Duodenal mucosa (tissue), 2 donors: ENCODE results near the gene CRPPA.
"Not testable (repeated sequence)": the region's sequence is repeated elsewhere in the genome, so short reads cannot be mapped to it uniquely, and the experiment has no call there.

ENCODE experiments used
- H3K27ac ChIP-seq: one replicate; pipeline ENCODE4 v1.7.0; 2013; ENCODE audit warnings: low read depth, low read length
- H3K27me3 ChIP-seq, 2 donors: one replicate each; pipeline ENCODE4 v1.7.0; 2013; ENCODE audit warnings: low read length in 2 of 2, control low read depth in 1 of 2; ENCODE audit not compliant: insufficient read depth in 2 of 2, control insufficient read depth in 1 of 2
- H3K36me3 ChIP-seq, 2 donors: one replicate each; pipeline ENCODE4 v1.7.0; 2013; ENCODE audit warnings: low read length in 2 of 2, control low read depth in 1 of 2; ENCODE audit not compliant: insufficient read depth in 2 of 2, control insufficient read depth in 1 of 2
- H3K4me1 ChIP-seq, 2 donors: one replicate each; pipeline ENCODE4 v1.7.0; 2013; ENCODE audit warnings: low read length in 2 of 2, control low read depth in 1 of 2; ENCODE audit not compliant: insufficient read depth in 2 of 2, control insufficient read depth in 1 of 2
- H3K4me3 ChIP-seq, 2 donors: one replicate each; pipeline ENCODE4 v1.7.0; 2013; ENCODE audit warnings: low read length in 2 of 2, low read depth in 1 of 2
- H3K9ac ChIP-seq, 2 donors: one replicate each; pipeline ENCODE4 v1.7.0; 2013; ENCODE audit warnings: low read length in 2 of 2, low read depth in 1 of 2
- H3K9me3 ChIP-seq, 2 donors: one replicate each; pipeline ENCODE4 v1.7.0; 2013; ENCODE audit warnings: low read length in 2 of 2, control low read depth in 1 of 2; ENCODE audit not compliant: control insufficient read depth in 1 of 2

CRPPA gene

DNA sequence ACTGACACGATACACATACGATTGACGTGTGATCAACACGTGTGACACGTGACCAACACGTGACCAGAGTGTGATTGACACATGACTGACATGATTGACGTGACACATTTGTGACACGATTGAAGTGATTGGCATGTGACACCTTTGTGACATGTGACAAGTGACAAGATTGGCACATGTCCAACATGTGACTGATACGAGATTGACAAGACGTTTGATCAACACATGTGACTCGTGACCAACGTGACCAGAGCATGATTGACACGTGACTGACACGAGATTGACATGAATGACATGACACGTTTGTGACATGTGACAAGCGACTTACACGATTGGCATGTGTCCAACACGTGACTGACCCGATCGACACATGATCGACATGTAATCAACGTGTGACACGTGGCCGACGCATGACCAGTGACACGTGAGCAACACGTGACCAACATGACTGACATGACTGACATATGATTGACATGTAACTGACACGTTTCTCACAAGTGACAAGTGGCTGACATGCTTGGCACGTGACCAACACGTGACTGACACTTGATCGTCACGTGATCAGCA, 22.0 kb downstream of the CRPPA start:
- Histone ChIP-seq H3K9me3 (peaks cover 40 to 41% of the 10 kb centered on the region in 2 donors), H3K36me3 (no peaks in the 10 kb centered on the region), H3K4me1 (no peaks in the 10 kb centered on the region), H3K27me3 (no peaks in the 10 kb centered on the region), H3K9ac (no peak overlapping the region), H3K4me3 (peak overlapping the region in 1 of 2 donors; percentile 19), H3K27ac (no peak overlapping the region)

DNA sequence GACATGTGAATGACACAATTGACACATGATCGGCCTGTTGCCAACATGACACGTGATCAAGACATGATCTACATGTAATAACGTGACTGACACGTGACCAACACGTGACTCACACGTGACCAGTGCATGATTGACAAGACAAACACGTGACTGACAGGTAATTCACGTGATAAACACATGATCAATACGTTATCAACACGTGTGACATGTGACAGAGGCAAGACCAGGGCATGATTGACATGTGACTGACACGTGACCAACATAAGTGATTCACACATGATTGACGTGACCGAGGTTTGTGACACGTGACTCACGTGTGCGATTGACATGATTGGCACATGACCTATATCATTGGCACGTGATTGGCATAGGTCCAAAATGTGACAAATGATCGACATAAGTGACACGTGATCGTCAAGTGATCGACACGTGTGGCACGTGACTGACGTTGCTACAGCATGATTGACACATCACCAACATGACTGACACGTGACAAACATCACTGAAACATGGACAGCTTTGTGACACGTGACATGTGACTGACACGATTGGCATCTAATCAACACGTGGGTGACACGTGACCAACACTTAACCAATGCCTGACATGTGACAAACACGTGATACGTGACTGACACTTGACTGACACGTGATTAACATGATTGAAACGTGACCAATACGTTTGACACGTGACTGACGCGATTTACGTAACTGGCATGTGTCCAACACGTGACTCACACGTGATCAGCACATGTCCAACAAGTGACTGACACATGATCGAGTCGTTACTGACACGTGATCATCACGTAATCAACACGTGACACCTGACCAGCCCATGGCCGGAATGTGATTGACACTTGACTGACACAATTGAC, 23.0 kb downstream of the CRPPA start:
- Histone ChIP-seq H3K4me1 (no peaks in the 10 kb centered on the region), H3K27ac (no peak overlapping the region), H3K9ac (no peak overlapping the region), H3K4me3 (peak overlapping the region in 1 of 2 donors; percentile 1), H3K9me3 (peaks cover 40% of the 10 kb centered on the region in 2 donors), H3K36me3 (no peaks in the 10 kb centered on the region), H3K27me3 (no peaks in the 10 kb centered on the region)

DNA sequence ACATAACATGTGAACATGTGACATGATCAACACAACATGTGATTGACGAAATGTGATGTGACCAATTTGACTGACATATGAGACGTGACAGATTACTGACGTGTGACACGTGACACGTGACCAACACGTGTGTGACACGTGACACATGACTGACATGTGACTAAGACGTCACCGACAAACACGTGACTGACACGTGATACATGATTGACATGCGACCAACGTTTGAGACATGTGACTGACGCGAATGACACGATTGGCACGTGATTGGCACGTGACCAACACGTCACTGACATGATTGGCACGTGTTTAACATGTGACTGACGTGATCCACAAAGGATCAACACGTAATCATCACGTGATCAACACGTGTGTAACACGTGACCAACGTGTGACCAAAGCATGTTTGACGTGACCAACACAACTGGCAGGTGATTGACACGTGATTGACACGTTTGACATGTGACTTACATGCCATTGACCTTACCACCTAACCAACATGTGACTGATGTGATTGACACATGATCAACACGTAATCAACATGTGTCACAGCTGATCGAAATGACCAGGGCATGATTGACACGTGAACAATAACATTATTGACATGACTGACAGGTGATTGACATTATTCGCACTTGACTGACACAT, 23.7 kb downstream of the CRPPA start:
- peaks cover 35 to 40% of the 10 kb centered on the region in 2 donors for H3K9me3 ChIP-seq
- no peaks in the 10 kb centered on the region for H3K27me3 ChIP-seq
- H3K4me3 ChIP-seq: peak overlapping the region in 1 of 2 donors; percentile 9
- no peaks in the 10 kb centered on the region for H3K4me1 ChIP-seq
- H3K36me3 ChIP-seq: no peaks in the 10 kb centered on the region
- no peak overlapping the region for H3K9ac ChIP-seq
- H3K27ac ChIP-seq: no peak overlapping the region

DNA sequence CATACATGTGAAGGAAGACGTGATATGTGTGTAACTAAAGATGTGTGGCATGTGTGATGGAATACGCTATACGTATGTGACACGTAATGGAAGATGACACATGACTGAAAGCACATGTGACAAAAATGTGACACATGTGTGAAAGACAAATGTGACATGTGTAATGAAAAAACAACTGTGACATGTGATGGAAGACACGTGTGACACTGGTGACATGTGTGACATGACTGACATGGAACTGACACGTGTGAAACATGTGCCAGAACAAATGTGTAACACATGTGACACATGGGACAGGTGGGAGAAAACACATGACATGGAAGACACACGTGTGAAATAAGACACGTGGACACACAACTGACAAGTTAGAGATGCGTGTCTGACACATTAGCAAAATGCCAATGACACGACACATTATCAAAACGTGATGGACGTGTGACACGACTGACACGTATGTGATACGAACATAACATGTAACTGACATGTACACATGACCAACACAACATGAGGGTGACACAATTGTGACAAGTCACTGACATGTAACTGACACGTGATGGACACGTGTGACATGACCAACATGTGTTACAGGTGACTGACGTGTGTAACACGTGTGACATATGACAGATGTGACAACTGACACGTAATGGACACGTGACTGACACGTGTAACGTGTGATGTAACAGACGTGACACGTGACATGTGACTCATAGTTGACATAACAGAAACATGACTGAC, 24.4 kb downstream of the CRPPA start:
- no peak overlapping the region for H3K4me3 ChIP-seq
- H3K36me3 ChIP-seq: no peaks in the 10 kb centered on the region
- H3K27ac ChIP-seq: no peak overlapping the region
- no peak overlapping the region for H3K9ac ChIP-seq
- peaks cover 35 to 40% of the 10 kb centered on the region in 2 donors for H3K9me3 ChIP-seq
- H3K4me1 ChIP-seq: no peaks in the 10 kb centered on the region
- no peaks in the 10 kb centered on the region for H3K27me3 ChIP-seq

DNA sequence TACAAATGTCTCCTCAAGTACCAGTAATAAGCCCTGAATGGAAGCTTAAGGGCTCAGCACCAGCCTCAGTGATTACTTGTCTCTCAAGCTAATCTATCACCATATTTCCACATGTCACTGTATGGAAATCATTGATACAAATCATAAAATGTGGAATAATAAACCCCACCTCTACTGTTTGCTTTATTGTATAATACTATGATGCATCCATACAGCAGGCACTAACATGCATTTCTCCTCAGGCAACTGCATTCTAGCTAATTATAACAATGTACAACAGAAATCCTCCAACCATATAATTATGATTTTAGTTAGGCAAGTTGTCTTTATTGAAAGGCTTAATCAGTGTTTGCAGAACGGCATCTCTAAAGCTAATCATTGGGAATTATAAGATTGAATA, 26.2 kb downstream of the CRPPA start:
- Histone ChIP-seq H3K36me3 (no peaks in the 10 kb centered on the region), H3K4me3 (no peak overlapping the region), H3K9me3 (peaks cover 34 to 36% of the 10 kb centered on the region in 2 donors), H3K4me1 (no peaks in the 10 kb centered on the region), H3K9ac (no peak overlapping the region), H3K27ac (no peak overlapping the region), H3K27me3 (no peaks in the 10 kb centered on the region)

DNA sequence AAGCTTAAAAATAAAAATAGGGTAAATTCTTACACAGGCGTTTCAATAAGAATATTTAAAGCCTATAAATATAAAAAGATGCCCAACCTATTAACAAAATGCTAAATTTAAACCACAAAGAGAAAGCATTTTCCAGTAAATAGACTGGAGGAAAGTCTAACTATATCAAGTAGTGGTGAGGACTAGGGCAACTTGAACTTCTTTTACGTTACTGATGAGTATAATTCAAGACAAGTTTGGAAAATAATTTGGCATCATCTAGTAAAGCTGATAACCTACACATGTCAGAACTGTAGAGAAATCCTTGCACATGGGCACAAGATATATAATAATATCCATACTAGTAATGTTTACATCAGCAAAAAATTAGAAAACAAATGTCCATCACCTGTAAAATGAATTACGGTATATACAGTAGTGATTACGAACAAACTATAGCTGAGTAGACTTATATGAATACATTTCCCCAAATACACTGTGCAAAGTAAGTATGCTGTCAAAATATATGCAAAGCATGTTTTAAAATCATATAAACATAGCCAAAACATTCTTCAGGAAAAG, 27.4 kb downstream of the CRPPA start:
- Histone ChIP-seq H3K27ac (no peak overlapping the region), H3K27me3 (no peaks in the 10 kb centered on the region), H3K9me3 (peaks cover 23 to 24% of the 10 kb centered on the region in 2 donors), H3K9ac (no peak overlapping the region), H3K36me3 (no peaks in the 10 kb centered on the region), H3K4me3 (no peak overlapping the region), H3K4me1 (no peaks in the 10 kb centered on the region)

DNA sequence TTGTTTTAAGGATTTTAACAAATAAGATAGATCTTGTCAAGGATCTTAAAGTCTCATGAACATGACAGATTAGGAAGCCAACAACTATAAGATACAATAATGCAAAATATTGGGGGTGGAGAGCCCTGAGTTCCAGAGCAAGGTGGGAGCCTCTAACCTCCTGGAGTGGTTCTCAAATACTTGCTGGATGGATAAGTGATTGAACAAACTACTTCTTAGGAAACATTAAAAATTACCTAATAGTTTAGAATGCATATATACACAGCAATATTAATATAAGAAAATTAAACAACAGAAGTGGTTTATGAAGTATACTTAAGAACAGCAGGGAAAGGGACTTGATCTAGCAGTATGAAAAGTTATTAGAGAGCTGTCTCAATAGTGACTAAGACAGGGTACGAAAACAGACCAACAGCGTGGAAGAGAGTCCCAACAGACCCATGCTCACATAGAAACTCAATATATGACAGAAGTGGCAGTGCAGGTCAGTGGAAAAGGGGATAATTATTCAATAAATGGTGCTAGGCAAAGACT, 28.3 kb downstream of the CRPPA start:
- Histone ChIP-seq H3K27ac (no peak overlapping the region), H3K4me3 (no peak overlapping the region), H3K9me3 (peaks cover 14 to 16% of the 10 kb centered on the region in 2 donors), H3K36me3 (no peaks in the 10 kb centered on the region), H3K4me1 (no peaks in the 10 kb centered on the region), H3K27me3 (no peaks in the 10 kb centered on the region), H3K9ac (no peak overlapping the region)

DNA sequence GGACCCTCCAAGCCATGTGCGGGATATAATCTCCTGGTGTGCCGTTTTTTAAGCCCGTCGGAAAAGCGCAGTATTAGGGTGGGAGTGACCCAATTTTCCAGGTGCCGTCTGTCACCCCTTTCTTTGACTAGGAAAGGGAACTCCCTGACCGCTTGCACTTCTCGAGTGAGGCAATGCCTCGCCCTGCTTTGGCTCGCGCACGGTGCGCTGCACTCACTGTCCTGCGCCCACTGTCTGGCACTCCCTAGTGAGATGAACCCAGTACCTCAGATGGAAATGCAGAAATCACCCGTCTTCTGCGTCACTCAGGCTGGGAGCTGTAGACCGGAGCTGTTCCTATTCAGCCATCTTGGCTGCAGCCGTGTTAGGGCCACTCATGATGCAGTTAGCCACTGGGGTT, 37.6 kb downstream of the CRPPA start:
- not testable (repeated sequence) for H3K27me3 ChIP-seq, H3K36me3 ChIP-seq, H3K9ac ChIP-seq, H3K4me1 ChIP-seq, H3K27ac ChIP-seq, H3K9me3 ChIP-seq, H3K4me3 ChIP-seq

DNA sequence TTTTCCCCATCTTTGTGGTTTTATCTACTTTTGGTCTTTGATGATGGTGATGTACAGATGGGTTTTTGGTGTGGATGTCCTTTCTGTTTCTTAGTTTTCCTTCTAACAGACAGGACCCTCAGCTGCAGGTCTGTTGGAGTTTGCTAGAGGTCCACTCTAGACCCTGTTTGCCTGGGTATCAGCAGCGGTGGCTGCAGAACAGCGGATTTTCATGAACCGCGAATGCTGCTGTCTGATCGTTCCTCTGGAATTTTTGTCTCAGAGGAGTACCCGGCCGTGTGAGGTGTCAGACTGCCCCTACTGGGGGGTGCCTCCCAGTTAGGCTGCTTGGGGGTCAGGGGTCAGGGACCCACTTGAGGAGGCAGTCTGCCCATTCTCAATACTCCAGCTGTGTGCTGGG, 38.2 kb downstream of the CRPPA start:
- H3K27ac ChIP-seq, H3K4me1 ChIP-seq, H3K4me3 ChIP-seq, H3K27me3 ChIP-seq, H3K9me3 ChIP-seq, H3K36me3 ChIP-seq, H3K9ac ChIP-seq: not testable (repeated sequence)
